ENCODE data around the gene DNAH11. TPM values are rescaled to one million over a fixed set of nuclear protein-coding genes. Genes with fewer than 3 reads are reported as not detected.

DNAH11 gene
- total RNA-seq, 1 experiment from 2014 or later: 0.39 TPM

DNA sequence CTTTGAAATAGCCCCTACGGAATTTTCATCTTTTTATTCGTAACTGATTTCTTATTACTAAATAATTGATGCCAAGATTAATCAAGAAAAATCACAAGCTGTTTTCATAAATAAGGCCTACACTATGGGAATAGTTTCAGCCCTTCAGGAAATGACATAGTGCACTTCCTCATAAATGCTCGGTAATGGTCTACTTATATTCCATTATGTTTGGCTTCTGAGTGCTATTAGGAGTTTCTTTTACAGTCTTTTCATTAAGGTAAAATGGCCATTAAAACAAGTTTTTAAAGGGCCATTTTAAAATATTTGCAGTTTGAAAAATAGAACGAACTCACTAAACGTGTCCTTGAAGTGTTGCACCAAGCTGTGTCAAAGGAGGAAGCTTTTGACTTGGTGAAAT, 174.5 kb downstream of the DNAH11 start:
- no peak overlapping the region for H3K4me3 ChIP-seq (replicated peaks in 1 of 2; ENCODE audit: low read depth in 1 of 2, low read length in 2 of 2)
- H3K4me1 ChIP-seq (ENCODE audit: control insufficient read depth in 1 of 2, insufficient read depth in 2 of 2, low read length in 2 of 2): no peaks in the 10 kb centered on the region
- ChIA-PET RAD21 (ENCODE audit: low non-redundant PET in 1 of 2, low total read pairs in 2 of 2, uncharacterized antibody in 2 of 2, unreplicated experiment in 2 of 2) (no interaction called here), CTCF (no interaction called here), POLR2A (no interaction called here)
- intact Hi-C loops (cut with micrococcal nuclease): no loop called here
- H2AFZ ChIP-seq (ENCODE audit: low read depth, low read length, poor library complexity, severe bottlenecking): no peak overlapping the region
- TF ChIP-seq POLR2AphosphoS5 (IDR thresholded peaks at IDR 0.05; ENCODE audit: low read depth, low read length) (no peak), JUND (IDR thresholded peaks at IDR 0.05) (no peak), ZNF274 (IDR thresholded peaks at IDR 0.05; ENCODE audit: low read depth, low read length) (no peak), EZH2 (IDR thresholded peaks at IDR 0.05) (no peak)
- no peak overlapping the region for H3K27ac ChIP-seq (ENCODE audit: low read depth, low read length)
- H3K36me3 ChIP-seq (ENCODE audit: control insufficient read depth in 1 of 2, insufficient read depth in 2 of 2, low read length in 2 of 2): no peaks in the 10 kb centered on the region
- H3K79me2 ChIP-seq (ENCODE audit: insufficient read depth, low read length): no peaks in the 10 kb centered on the region
- no TSS peak for BruUV-seq (replicated peaks)
- H3K9ac ChIP-seq (ENCODE audit: low read length): no peak overlapping the region
- H3K9me2 ChIP-seq (ENCODE audit: insufficient read depth): no peaks in the 10 kb centered on the region
- H3K4me2 ChIP-seq (ENCODE audit: low read length): no peak overlapping the region
- no peaks in the 10 kb centered on the region for H3K27me3 ChIP-seq (ENCODE audit: insufficient read depth, low read length)
- ATAC-seq (no peak), DNase-seq (ENCODE audit: low read depth, low spot score) (no peak)
- H4K20me1 ChIP-seq (ENCODE audit: insufficient read depth): no peaks in the 10 kb centered on the region
- H3K9me3 ChIP-seq (ENCODE audit: control insufficient read depth in 1 of 2, insufficient read depth in 1 of 2, low read depth in 1 of 2, low read length in 2 of 2): no peaks in the 10 kb centered on the region

DNA sequence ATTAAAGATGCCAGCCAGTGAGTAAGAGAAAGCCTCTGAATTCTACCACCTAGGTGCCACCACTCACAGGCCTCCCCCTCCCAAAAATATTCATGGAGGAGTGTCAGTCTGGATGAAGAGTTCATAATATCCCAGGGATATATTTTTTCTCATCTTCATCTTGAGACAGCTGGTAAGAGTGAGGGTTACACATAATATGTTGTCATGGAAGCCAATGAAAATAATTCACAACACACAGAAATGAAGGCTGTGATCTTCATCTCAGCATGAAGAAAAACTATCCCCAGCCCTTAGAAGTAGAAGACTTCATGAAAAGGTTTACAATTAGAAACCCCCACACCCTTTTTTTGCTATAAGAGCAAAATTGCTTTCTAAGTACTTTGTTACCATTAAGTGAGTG, 175.6 kb downstream of the DNAH11 start:
- no peaks in the 10 kb centered on the region for H4K20me1 ChIP-seq (ENCODE audit: insufficient read depth)
- no peak for ATAC-seq
- CTCF ChIA-PET: no interaction called here
- H3K27me3 ChIP-seq (ENCODE audit: insufficient read depth, low read length): no peaks in the 10 kb centered on the region
- no peaks in the 10 kb centered on the region for H3K9me3 ChIP-seq (ENCODE audit: control insufficient read depth in 1 of 2, insufficient read depth in 1 of 2, low read depth in 1 of 2, low read length in 2 of 2)
- DNase-seq (ENCODE audit: low read depth, low spot score): no peak
- POLR2A ChIA-PET: no interaction called here
- no TSS peak for BruUV-seq (replicated peaks)
- RAD21 ChIA-PET (ENCODE audit: low non-redundant PET in 1 of 2, low total read pairs in 2 of 2, uncharacterized antibody in 2 of 2, unreplicated experiment in 2 of 2): no interaction called here
- H3K79me2 ChIP-seq (ENCODE audit: insufficient read depth, low read length): no peaks in the 10 kb centered on the region
- H3K9ac ChIP-seq (ENCODE audit: low read length): no peak overlapping the region
- H3K4me2 ChIP-seq (ENCODE audit: low read length): no peak overlapping the region
- H3K4me1 ChIP-seq (ENCODE audit: control insufficient read depth in 1 of 2, insufficient read depth in 2 of 2, low read length in 2 of 2): no peaks in the 10 kb centered on the region
- intact Hi-C loops (cut with micrococcal nuclease): no loop called here
- no peaks in the 10 kb centered on the region for H3K9me2 ChIP-seq (ENCODE audit: insufficient read depth)
- no peaks in the 10 kb centered on the region for H3K36me3 ChIP-seq (ENCODE audit: control insufficient read depth in 1 of 2, insufficient read depth in 2 of 2, low read length in 2 of 2)
- no peak overlapping the region for H2AFZ ChIP-seq (ENCODE audit: low read depth, low read length, poor library complexity, severe bottlenecking)
- no peak overlapping the region for H3K27ac ChIP-seq (ENCODE audit: low read depth, low read length)
- no peak overlapping the region for H3K4me3 ChIP-seq (replicated peaks in 1 of 2; ENCODE audit: low read depth in 1 of 2, low read length in 2 of 2)
- no peak for TF ChIP-seq ELF1 (IDR thresholded peaks at IDR 0.05; ENCODE audit: borderline replicate concordance, low read depth)

Measured in HCT116 (cell line).